Retinal pigment epithelial cell (primary cell): ENCODE measurements around the gene CILP2.

Experiments
- DNase-seq: peaks from one replicate; pipeline ENCODE4 v3.0.0-alpha.2; 2010; ENCODE audit warnings: low read depth
- H3K4me3 ChIP-seq: 2 replicates; pipeline ENCODE4 v1.5.1; 2011; ENCODE audit warnings: mild to moderate bottlenecking, low read length, control low read depth, moderate library complexity
- TF ChIP-seq, protein P1 (sequence below): conservative IDR thresholded peaks from 2 replicates; pipeline ENCODE4 v1.5.1; 2011; ENCODE audit warnings: low read depth, low read length, control low read depth, inconsistent platforms

The CILP2 gene

DNA sequence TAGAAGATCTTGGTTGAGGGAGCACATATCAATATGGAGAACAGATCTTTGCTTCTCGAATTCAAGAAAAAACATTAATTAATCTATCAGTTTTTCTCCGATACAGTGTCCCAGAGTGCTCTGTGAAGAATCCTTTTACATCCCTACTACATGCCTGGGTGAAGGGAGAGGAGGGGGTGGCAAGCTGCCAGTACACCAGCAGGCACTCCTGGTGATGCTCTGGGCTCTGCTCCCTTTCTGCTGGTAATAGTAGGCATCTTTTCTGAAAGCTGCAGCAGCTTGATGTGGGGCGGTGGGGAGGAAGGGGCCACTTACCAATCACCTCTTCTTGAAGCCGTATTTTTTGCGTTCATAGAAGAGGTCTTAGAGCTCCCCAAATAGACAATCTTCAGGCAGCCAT, 49.7 kb downstream of the CILP2 start:
- H3K4me3 ChIP-seq = no peak overlapping the region
- DNase-seq = no peak
- TF ChIP-seq, protein P1, sequence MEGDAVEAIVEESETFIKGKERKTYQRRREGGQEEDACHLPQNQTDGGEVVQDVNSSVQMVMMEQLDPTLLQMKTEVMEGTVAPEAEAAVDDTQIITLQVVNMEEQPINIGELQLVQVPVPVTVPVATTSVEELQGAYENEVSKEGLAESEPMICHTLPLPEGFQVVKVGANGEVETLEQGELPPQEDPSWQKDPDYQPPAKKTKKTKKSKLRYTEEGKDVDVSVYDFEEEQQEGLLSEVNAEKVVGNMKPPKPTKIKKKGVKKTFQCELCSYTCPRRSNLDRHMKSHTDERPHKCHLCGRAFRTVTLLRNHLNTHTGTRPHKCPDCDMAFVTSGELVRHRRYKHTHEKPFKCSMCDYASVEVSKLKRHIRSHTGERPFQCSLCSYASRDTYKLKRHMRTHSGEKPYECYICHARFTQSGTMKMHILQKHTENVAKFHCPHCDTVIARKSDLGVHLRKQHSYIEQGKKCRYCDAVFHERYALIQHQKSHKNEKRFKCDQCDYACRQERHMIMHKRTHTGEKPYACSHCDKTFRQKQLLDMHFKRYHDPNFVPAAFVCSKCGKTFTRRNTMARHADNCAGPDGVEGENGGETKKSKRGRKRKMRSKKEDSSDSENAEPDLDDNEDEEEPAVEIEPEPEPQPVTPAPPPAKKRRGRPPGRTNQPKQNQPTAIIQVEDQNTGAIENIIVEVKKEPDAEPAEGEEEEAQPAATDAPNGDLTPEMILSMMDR = no peak

DNA sequence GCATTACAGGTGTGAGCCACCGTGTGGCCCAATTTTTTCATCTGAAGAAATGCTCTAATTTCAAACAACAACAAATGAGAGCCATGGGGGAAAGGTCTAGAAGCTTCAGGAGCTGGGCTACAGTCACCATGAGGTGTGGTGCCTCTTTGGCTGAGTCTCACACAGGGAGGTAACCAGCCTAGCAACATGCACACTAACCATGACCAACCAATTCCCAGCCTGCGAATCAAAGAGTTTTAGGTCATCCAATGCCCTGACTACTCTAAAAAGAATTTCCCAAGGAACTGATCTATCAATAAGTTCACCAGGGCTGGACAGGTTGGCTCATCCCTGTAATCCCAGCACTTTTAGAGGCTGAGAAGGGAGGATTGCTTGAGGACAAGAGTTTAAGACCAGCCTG, 50.5 kb downstream of the CILP2 start:
- no peak overlapping the region for H3K4me3 ChIP-seq
- no peak for DNase-seq
- TF ChIP-seq, protein P1 = no peak

DNA sequence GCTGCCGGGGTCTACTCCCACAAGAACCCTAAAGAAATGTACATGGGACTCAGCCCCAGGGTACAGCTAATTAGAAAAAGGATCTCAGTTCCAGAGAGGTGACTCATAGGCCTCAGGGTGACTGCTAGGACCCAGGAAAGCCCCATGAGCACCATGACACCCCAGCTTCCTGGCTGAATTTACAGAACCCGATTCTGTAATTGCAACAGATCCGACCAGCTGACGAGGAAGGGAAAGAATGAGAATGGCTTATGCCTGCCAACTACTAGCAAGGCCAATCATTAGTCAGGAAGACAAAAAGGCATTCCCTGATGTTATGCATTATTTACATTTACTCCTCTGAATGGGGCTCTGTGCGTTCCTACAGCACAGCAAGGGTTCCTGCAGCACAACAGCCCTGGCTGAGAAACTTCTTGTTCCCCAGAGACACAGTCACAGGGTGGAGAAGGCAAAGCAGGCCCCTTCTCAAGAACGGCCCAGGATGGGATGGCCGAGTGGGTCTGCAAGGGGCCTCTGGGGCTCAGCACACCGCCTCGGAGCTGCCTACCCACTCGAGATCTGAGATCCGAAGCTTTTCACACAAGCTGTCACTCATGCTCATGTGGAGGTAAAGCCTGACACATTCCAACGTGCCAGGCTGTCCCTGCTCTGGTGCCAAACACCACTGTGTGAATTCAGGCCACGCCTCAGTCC, 53.2 kb downstream of the CILP2 start:
- TF ChIP-seq, protein P1 = no peak
- no peak overlapping the region for H3K4me3 ChIP-seq
- DNase-seq = peak; percentile 92

DNA sequence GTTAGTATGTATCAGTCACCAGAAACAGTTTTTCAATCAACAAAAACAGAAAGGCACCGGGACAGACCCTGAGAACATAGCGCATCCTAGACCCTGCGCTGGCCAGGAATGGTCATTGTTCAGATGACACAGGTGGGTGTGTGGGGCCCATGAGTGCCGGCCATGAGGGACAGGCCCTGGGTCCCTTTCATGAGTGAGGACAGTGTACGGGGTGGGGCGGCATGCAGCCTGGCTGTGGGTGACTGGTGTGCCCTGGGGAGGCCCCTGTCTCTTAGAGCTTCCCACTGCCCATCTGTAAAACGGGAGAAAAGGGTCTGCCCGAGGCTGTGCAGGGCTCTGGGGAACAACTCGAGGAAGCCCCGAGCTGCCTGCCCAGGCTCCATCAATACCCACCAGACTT, 54.6 kb downstream of the CILP2 start:
- TF ChIP-seq, protein P1 = no peak
- no peak overlapping the region for H3K4me3 ChIP-seq
- no peak for DNase-seq

DNA sequence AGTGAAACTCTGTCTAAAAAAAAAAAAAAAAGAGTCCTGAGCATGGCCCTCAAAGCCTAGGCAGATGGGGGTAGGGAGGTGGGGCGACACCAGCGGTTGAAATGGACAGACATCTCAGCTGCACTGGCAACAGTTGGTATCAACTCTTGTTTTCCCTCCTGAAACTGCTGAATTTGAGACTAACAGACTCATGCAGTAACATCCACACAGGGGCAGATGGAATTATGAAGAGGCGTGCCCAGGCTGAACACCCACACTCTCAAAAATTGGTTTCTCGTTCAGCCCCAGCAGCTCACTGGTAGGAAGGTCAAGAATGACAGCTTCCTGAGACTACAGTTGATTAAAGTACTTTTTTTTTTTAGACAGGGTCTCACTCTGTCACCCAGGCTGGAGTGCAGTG, 56.3 kb downstream of the CILP2 start:
- TF ChIP-seq, protein P1 = no peak
- no peak overlapping the region for H3K4me3 ChIP-seq

DNA sequence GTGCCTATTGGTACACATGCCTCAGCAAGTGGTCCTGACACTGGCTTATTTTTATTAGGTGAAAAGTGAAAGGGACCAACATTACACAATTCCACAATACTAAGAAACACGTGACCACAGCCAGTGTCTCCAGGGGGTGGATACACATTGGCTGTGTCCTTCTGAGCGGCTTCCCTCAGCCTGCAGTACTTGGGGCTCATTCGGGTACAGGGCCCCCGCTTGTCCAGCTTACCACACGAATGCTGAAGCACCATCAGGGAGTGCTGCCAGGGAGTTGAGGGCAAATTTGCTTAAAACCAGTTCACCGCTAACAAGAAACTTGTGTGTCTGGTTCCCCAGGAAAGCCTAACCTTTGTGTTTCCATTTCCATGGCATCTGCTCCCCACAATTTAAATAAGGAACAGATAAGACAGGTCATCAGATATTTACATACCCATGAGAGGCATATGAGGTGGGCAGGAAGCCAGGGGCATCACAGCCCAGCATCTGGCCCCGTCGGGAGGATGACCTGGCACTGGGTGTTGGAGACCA, 57.2 kb downstream of the CILP2 start:
- no peak overlapping the region for H3K4me3 ChIP-seq
- TF ChIP-seq, protein P1 = peak; percentile 0
- no peak for DNase-seq

More for the DNA sequence above, 56.3 kb downstream of the CILP2 start:
- no peak for DNase-seq
